Endothelial cell of umbilical vein (primary cell): ENCODE data around the gene ANKRD33B. TPM values are rescaled to one million over a fixed set of nuclear protein-coding genes. Genes with fewer than 3 reads are reported as not detected.

Experiments
- BruUV-seq: library from RNA; stranded (reverse); fragments of 400-500 nt; replicated peaks from 2 replicates; lab custom pipeline; 2021; lab: Mats Ljungman, UMichigan
- CTCF ChIA-PET: fragments of 300-600, 350-600 bp; sonication (Branson Sonifier 250); formaldehyde crosslinking; loops from one replicate; lab custom pipeline; 2021; ENCODE audit warnings: antibody characterized with exemption, inconsistent platforms; lab: Charles Lee
- POLR2A ChIA-PET: fragments of 300-600, 350-600 bp; sonication (Branson Sonifier 250); formaldehyde crosslinking; loops from one replicate; lab custom pipeline; 2021; ENCODE audit warnings: antibody characterized with exemption, inconsistent platforms; lab: Charles Lee
- DNase-seq: peaks from one replicate; pipeline ENCODE4 v3.0.0-alpha.2; 2011; ENCODE audit warnings: low read depth, low spot score
- FAIRE-seq: peaks from 2 replicates; lab custom pipeline; 2011; peaks lifted over from hg19 to GRCh38; lab: Jason Lieb, UNC
- H2AFZ ChIP-seq: 2 replicates; pipeline ENCODE4 v1.6.0; 2012; ENCODE audit warnings: low read depth, low read length, control low read depth, inconsistent platforms
- H3K27ac ChIP-seq: 2 replicates; pipeline ENCODE4 v1.5.1; 2011; ENCODE audit warnings: low read depth, mild to moderate bottlenecking, control low read depth, low read length, moderate library complexity; ENCODE audit not compliant: insufficient read depth
- H3K27me3 ChIP-seq, 2 experiments: 2 replicates each; pipeline versions ENCODE4 v1.6.0 to v1.6.1; 2011; ENCODE audit warnings: low read length in 2 of 2, mixed read lengths in 1 of 2; ENCODE audit not compliant: control insufficient read depth in 2 of 2, insufficient read depth in 2 of 2
- H3K36me3 ChIP-seq, 2 experiments: 2 replicates in 1 of 2; 3 replicates in 1 of 2; pipeline ENCODE4 v1.5.1; 2011; ENCODE audit warnings: low read length in 2 of 2, mild to moderate bottlenecking in 1 of 2, moderate library complexity in 1 of 2; ENCODE audit not compliant: control insufficient read depth in 2 of 2, insufficient read depth in 2 of 2; ENCODE audit errors: extremely low read depth in 1 of 2
- H3K4me1 ChIP-seq: 3 replicates; pipeline ENCODE4 v1.5.1; 2011; ENCODE audit warnings: mild to moderate bottlenecking, low read length; ENCODE audit not compliant: control insufficient read depth, insufficient read depth; ENCODE audit errors: extremely low read depth
- H3K4me2 ChIP-seq: 2 replicates; pipeline ENCODE4 v1.6.1; 2011; ENCODE audit warnings: low read length, control low read depth, mixed read lengths; ENCODE audit not compliant: insufficient read depth
- H3K4me3 ChIP-seq, 3 experiments: fragments of 200-600 bp in 1 of 3; sonication (generic), shearing (Covaris generic) in 1 of 3; replicated peaks in 1 of 3; 2 replicates each; pipeline ENCODE4 v1.5.1; 2011 to 2016; ENCODE audit warnings: control low read depth in 3 of 3, low read length in 3 of 3, mild to moderate bottlenecking in 2 of 3, inconsistent platforms in 1 of 3, low read depth in 1 of 3, moderate library complexity in 1 of 3; ENCODE audit not compliant: insufficient read depth in 1 of 3
- H3K79me2 ChIP-seq: 2 replicates; pipeline ENCODE4 v1.6.0; 2012; ENCODE audit warnings: low read length, inconsistent platforms; ENCODE audit not compliant: control insufficient read depth, insufficient read depth
- H3K9ac ChIP-seq: replicated peaks from 2 replicates; pipeline ENCODE3; 2011; ENCODE audit warnings: low read length, control low read depth; ENCODE audit not compliant: insufficient read depth; ENCODE audit errors: extremely low read depth
- H3K9me1 ChIP-seq: replicated peaks from 3 replicates; pipeline ENCODE4 v1.6.0; 2011; ENCODE audit warnings: mild to moderate bottlenecking, low read length; ENCODE audit not compliant: control insufficient read depth, insufficient read depth; ENCODE audit errors: extremely low read depth
- H3K9me3 ChIP-seq: replicated peaks from 2 replicates; pipeline ENCODE4 v1.5.1; 2012; ENCODE audit warnings: low read length, inconsistent platforms; ENCODE audit not compliant: control insufficient read depth, insufficient read depth
- H4K20me1 ChIP-seq: replicated peaks from 2 replicates; pipeline ENCODE3; 2011; ENCODE audit warnings: mild to moderate bottlenecking, low read length; ENCODE audit not compliant: control insufficient read depth, insufficient read depth; ENCODE audit errors: extremely low read depth
- EZH2 ChIP-seq: IDR thresholded peaks from 2 replicates; pipeline ENCODE4 v1.6.1; 2012; ENCODE audit warnings: borderline replicate concordance, low read depth, mild to moderate bottlenecking, moderate library complexity, low read length, inconsistent platforms; ENCODE audit not compliant: severe bottlenecking
- FOS ChIP-seq: IDR thresholded peaks from 2 replicates; pipeline ENCODE4 v1.6.1; 2011; ENCODE audit warnings: mild to moderate bottlenecking, low read length, moderate library complexity, borderline replicate concordance; ENCODE audit not compliant: insufficient read depth
- GATA2 ChIP-seq: IDR thresholded peaks from 2 replicates; pipeline ENCODE4 v1.7.0; 2011; ENCODE audit warnings: low read depth, mild to moderate bottlenecking, moderate library complexity, mixed read lengths, low read length; ENCODE audit not compliant: insufficient read length, insufficient read depth
- JUN ChIP-seq: IDR thresholded peaks from 2 replicates; pipeline ENCODE4 v1.6.1; 2011; ENCODE audit warnings: borderline replicate concordance, low read depth; ENCODE audit not compliant: insufficient read length, insufficient read depth
- MYC ChIP-seq: IDR thresholded peaks from one replicate; pipeline ENCODE4 v1.6.1; 2011; ENCODE audit warnings: mild to moderate bottlenecking, low read depth, low read length
- POLR2A ChIP-seq: IDR thresholded peaks from 2 replicates; pipeline ENCODE4 v1.6.1; 2012; ENCODE audit warnings: low read depth, mild to moderate bottlenecking, control low read depth, low read length
- POLR2AphosphoS5 ChIP-seq: IDR thresholded peaks from 2 replicates; pipeline ENCODE4 v1.6.1; 2012; ENCODE audit warnings: low read depth, mild to moderate bottlenecking, control low read depth, low read length, moderate library complexity; ENCODE audit not compliant: insufficient read depth
- dilution Hi-C: fragments of 300-500 bp; cut with MboI; formaldehyde crosslinking; loops from one replicate; pipeline ENCODE4 v1.15.0; 2019; ENCODE audit warnings: low sequenced_read_pairs; ENCODE audit not compliant: extremely low pct_ligation_motif_present
- intact Hi-C: fragments of 100-400 bp; cut with micrococcal nuclease; formaldehyde crosslinking; loops from one replicate; pipeline ENCODE4 v1.10.0; 2022
- polyA plus RNA-seq, 4 experiments: library from polyadenylated mRNA; depleted of rRNA in 3 of 4; stranded (reverse) in 3 of 4; unstranded in 1 of 4; fragments of >200 nt; gene quantifications; 2 replicates each; pipeline versions ENCODE4 v1.2.1 to v1.2.3, GENCODE V29; 2011 to 2012; ENCODE audit warnings: missing spikeins in 1 of 4
- total RNA-seq: library from RNA; stranded (reverse); gene quantifications from 2 replicates; pipeline ENCODE4 v1.2.3, GENCODE V29; 2021
- TF ChIP-seq, protein P1 (sequence below): IDR thresholded peaks from 2 replicates; pipeline ENCODE4 v1.6.1; 2011; ENCODE audit not compliant: insufficient read depth, insufficient read length
- TF ChIP-seq, protein P2 (sequence below), 2 donors: IDR thresholded peaks; 1 replicate in 1 of 2; 2 replicates in 1 of 2; pipeline ENCODE4 v1.5.1; 2011; ENCODE audit warnings: low read length in 2 of 2, mild to moderate bottlenecking in 2 of 2, moderate library complexity in 2 of 2, control low read depth in 1 of 2, inconsistent platforms in 1 of 2, low read depth in 1 of 2; ENCODE audit not compliant: insufficient read depth in 1 of 2; ENCODE audit errors: extremely low read depth in 1 of 2

The ANKRD33B gene
- total and polyA plus RNA-seq, 2 donors (not counting 3 experiments of a cell fraction or from before 2014, with no cell fraction given): 2.4 to 5.4 TPM

DNA sequence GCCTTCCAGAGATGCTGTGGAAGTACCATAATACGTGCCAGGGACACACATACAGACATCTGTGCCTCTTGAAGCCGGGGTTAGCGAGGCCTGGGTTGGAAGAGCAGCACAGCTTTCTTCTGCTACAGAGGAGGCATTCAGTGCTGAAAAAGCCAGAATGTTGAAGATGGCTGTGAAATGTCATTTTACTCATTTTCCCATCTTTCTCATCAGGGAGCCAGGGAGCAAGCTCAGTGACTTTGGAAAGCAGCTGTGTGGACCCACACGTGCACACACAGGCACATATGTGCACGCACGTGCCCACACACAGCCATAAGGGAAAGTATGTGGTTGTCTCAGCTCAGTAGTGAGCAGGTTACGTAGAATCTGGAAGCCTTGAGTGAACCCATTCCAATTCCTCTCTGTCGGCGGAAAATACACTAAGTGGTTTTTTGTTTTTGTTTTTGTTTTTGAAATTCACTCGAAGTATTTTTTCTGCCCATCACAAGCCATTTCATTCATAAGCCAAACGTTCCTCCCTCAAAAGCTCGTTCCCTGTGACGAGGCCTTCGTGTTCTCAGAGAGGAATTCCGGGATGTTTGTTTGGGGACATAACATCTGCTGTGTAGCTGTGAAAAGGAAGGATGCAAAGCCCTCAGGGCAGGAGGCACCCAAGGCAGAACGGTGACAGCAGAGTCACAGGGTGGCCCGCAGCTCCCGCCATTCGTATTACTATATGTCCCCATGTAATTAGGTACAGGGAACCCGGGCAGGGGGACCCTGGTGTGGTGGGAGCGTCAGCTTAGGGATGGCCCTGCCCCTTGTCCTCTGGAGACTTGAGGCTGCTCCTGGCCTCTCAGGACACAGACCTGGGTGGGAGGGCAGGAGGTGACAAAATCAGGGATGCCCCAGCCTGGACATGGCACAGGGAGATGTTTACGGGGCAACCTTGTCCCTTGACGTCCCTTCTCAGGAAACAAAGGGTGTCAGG, 29.0 kb upstream of the ANKRD33B start:
- FAIRE-seq (no peak), DNase-seq (no peak)
- Histone ChIP-seq H3K27me3 (no peaks in the 10 kb centered on the region), H3K79me2 (no peaks in the 10 kb centered on the region), H2AFZ (no peak overlapping the region), H3K27ac (no peak overlapping the region), H3K9me1 (no peaks in the 10 kb centered on the region), H3K4me2 (no peak overlapping the region), H3K4me1 (peaks cover 10% of the 10 kb centered on the region), H3K36me3 (no peaks in the 10 kb centered on the region), H3K4me3 (no peak overlapping the region), H3K9ac (no peak overlapping the region), H3K9me3 (no peaks in the 10 kb centered on the region), H4K20me1 (no peaks in the 10 kb centered on the region)
- ChIA-PET CTCF (interaction anchor here (0.7 to 1.4 kb wide), 4 partner anchors 16 to 93 kb away, joined by 3 read pairs; no protein-coding TSS in a partner anchor), POLR2A (interaction anchor here (0.6 kb wide), 1 partner anchor 44 kb away, joined by 3 read pairs; no protein-coding TSS in a partner anchor)
- no peak for TF ChIP-seq FOS
- TF ChIP-seq JUN: no peak
- no peak for TF ChIP-seq POLR2AphosphoS5
- no peak for TF ChIP-seq MYC
- no peak for TF ChIP-seq EZH2
- no peak for TF ChIP-seq POLR2A
- TF ChIP-seq, protein P1, sequence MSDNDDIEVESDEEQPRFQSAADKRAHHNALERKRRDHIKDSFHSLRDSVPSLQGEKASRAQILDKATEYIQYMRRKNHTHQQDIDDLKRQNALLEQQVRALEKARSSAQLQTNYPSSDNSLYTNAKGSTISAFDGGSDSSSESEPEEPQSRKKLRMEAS: no peak
- no peak for TF ChIP-seq GATA2
- TF ChIP-seq, protein P2, sequence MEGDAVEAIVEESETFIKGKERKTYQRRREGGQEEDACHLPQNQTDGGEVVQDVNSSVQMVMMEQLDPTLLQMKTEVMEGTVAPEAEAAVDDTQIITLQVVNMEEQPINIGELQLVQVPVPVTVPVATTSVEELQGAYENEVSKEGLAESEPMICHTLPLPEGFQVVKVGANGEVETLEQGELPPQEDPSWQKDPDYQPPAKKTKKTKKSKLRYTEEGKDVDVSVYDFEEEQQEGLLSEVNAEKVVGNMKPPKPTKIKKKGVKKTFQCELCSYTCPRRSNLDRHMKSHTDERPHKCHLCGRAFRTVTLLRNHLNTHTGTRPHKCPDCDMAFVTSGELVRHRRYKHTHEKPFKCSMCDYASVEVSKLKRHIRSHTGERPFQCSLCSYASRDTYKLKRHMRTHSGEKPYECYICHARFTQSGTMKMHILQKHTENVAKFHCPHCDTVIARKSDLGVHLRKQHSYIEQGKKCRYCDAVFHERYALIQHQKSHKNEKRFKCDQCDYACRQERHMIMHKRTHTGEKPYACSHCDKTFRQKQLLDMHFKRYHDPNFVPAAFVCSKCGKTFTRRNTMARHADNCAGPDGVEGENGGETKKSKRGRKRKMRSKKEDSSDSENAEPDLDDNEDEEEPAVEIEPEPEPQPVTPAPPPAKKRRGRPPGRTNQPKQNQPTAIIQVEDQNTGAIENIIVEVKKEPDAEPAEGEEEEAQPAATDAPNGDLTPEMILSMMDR (IDR thresholded peaks at IDR 0.05; ENCODE audit: extremely low read depth in 1 of 2, insufficient read depth in 1 of 2, low read depth in 1 of 2, low read length in 2 of 2): no peak
- dilution Hi-C loops: no loop called here
- intact Hi-C loops: no loop called here
- no TSS peak for BruUV-seq
